Tibial nerve (tissue), 4 donors: ENCODE measurements around the gene PM20D1. TPM values are rescaled to one million over a fixed set of nuclear protein-coding genes. Genes with fewer than 3 reads are reported as not detected.
"Not testable (repeated sequence)": the region's sequence is repeated elsewhere in the genome, so short reads cannot be mapped to it uniquely, and the experiment has no call there.

ENCODE experiments used
- DNase-seq, 2 donors: peaks; one replicate each; pipeline ENCODE4 v3.0.0-alpha.2; 2019; ENCODE audit warnings: low spot score in 2 of 2
- H3K27ac ChIP-seq, 4 donors: fragments of 200-600 bp; sonication (generic) in 3 of 4; one replicate each; pipeline ENCODE4 v1.5.1; 2017 to 2019; ENCODE audit warnings: mild to moderate bottlenecking in 1 of 4
- H3K27me3 ChIP-seq, 2 donors: fragments of 200-600 bp; sonication (generic) in 1 of 2; one replicate each; pipeline versions ENCODE4 v1.5.1 to v1.6.0; 2017 to 2019
- H3K36me3 ChIP-seq, 3 donors: fragments of 200-600 bp; sonication (generic); one replicate each; pipeline ENCODE4 v1.5.1; 2018 to 2019
- H3K4me1 ChIP-seq, 4 donors: fragments of 200-600 bp; sonication (generic) in 3 of 4; one replicate each; pipeline ENCODE4 v1.5.1; 2017 to 2019
- H3K4me3 ChIP-seq, 4 donors: fragments of 200-600 bp; sonication (generic) in 3 of 4; one replicate each; pipeline ENCODE4 v1.5.1; 2017 to 2019; ENCODE audit warnings: mild to moderate bottlenecking in 1 of 4, moderate library complexity in 1 of 4
- H3K9me3 ChIP-seq, 4 donors: fragments of 200-600 bp; sonication (generic) in 3 of 4; one replicate each; pipeline ENCODE4 v1.5.1; 2017 to 2019
- CTCF ChIP-seq, 5 experiments: fragments of 200-600 bp in 3 of 5; fragments of 450-650 bp in 2 of 5; sonication (generic) in 3 of 5; IDR thresholded peaks; one replicate each; pipeline ENCODE4 v1.5.1; 2016 to 2019; ENCODE audit warnings: antibody characterized with exemption in 5 of 5, mild to moderate bottlenecking in 3 of 5, moderate library complexity in 2 of 5
- EP300 ChIP-seq, 2 donors: sonication (generic); formaldehyde crosslinking; IDR thresholded peaks; one replicate each; pipeline ENCODE4 v1.6.1; 2017; ENCODE audit warnings: antibody characterized with exemption in 2 of 2, mild to moderate bottlenecking in 1 of 2
- POLR2A ChIP-seq, 2 donors: fragments of 450-650 bp; IDR thresholded peaks; one replicate each; pipeline ENCODE4 v1.6.1; 2017; ENCODE audit warnings: antibody characterized with exemption in 2 of 2, mild to moderate bottlenecking in 2 of 2, moderate library complexity in 2 of 2
- WGBS, 2 donors: methylation state at CpG; one replicate each; pipeline ENCODE4 v1.1.5; 2018; 5-methylcytosine and 5-hydroxymethylcytosine counted together
- total RNA-seq, 4 donors: library from RNA; depleted of rRNA; stranded (reverse); fragments of >200 nt; gene quantifications; one replicate each; pipeline ENCODE4 v1.1.0, GENCODE V29; 2016

Gene PM20D1
- total RNA-seq, 4 donors from 2014 or later: 0.87 to 6.7 (median 0.98) TPM; not detected in 1

GRCh38 chr1:205861540-205861939 is 11.6 kb upstream of the PM20D1 start:
- TF ChIP-seq POLR2A (IDR thresholded peaks at IDR 0.05): no peak
- no peak for TF ChIP-seq EP300 (IDR thresholded peaks at IDR 0.05)
- TF ChIP-seq CTCF (IDR thresholded peaks at IDR 0.05): no peak

GRCh38 chr1:205858141-205858961 is 8.4 kb upstream of the PM20D1 start:
- no peak overlapping the region for H3K4me3 ChIP-seq

More at GRCh38 chr1:205861540-205861939, 11.6 kb upstream of the PM20D1 start:
- DNase-seq: no peak
- Histone ChIP-seq H3K36me3 (no peaks in the 10 kb centered on the region), H3K4me1 (no peaks in the 10 kb centered on the region), H3K9me3 (peaks cover 0 to 1% (median 0%) of the 10 kb centered on the region in 4 donors), H3K4me3 (no peak overlapping the region), H3K27ac (no peak overlapping the region), H3K27me3 (no peaks in the 10 kb centered on the region)
- WGBS, 2 donors: 96% methylated on average over 2 of the region's 2 CpGs

GRCh38 chr1:205857501-205857900 is 7.6 kb upstream of the PM20D1 start:
- H3K4me3 ChIP-seq, H3K27ac ChIP-seq, H3K27me3 ChIP-seq, DNase-seq, H3K36me3 ChIP-seq, H3K4me1 ChIP-seq: not testable (repeated sequence)
- 80 to 92% methylated on average over 2 of the region's 2 CpGs for WGBS, 2 donors
- H3K9me3 ChIP-seq: peaks cover 0 to 13% (median 0%) of the 10 kb centered on the region in 4 donors

More at GRCh38 chr1:205858141-205858961, 8.4 kb upstream of the PM20D1 start:
- TF ChIP-seq CTCF (IDR thresholded peaks at IDR 0.05) (no peak), POLR2A (IDR thresholded peaks at IDR 0.05) (no peak), EP300 (IDR thresholded peaks at IDR 0.05) (no peak)
- Histone ChIP-seq H3K36me3 (no peaks in the 10 kb centered on the region), H3K4me1 (no peaks in the 10 kb centered on the region), H3K27ac (no peak overlapping the region), H3K27me3 (no peaks in the 10 kb centered on the region), H3K9me3 (peaks cover 0 to 8% (median 0%) of the 10 kb centered on the region in 4 donors)
- no peak for DNase-seq
- 50 to 53% methylated on average over 6 of the region's 6 CpGs for WGBS, 2 donors

- Histone ChIP-seq H3K4me1 (no peaks in the 10 kb centered on the region), H3K4me3 (no peak overlapping the region), H3K27ac (no peak overlapping the region), H3K27me3 (no peaks in the 10 kb centered on the region), H3K9me3 (peaks cover 0 to 13% (median 0%) of the 10 kb centered on the region in 4 donors), H3K36me3 (peaks cover 0 to 2% (median 0%) of the 10 kb centered on the region in 3 donors)
- no peak for DNase-seq
- TF ChIP-seq EP300 (IDR thresholded peaks at IDR 0.05): no peak
- no peak for TF ChIP-seq CTCF (IDR thresholded peaks at IDR 0.05)
- no peak for TF ChIP-seq POLR2A (IDR thresholded peaks at IDR 0.05)
Observed at GRCh38 chr1:205856433-205856832, 6.5 kb upstream of the PM20D1 start.

- no peak for DNase-seq
- H3K9me3 ChIP-seq: peaks cover 0 to 13% (median 0%) of the 10 kb centered on the region in 4 donors
- H3K27ac ChIP-seq: no peak overlapping the region
- H3K36me3 ChIP-seq: peaks cover 0 to 2% (median 0%) of the 10 kb centered on the region in 3 donors
- no peaks in the 10 kb centered on the region for H3K4me1 ChIP-seq
- H3K4me3 ChIP-seq: no peak overlapping the region
- TF ChIP-seq CTCF (IDR thresholded peaks at IDR 0.05): no peak
- no peak for TF ChIP-seq EP300 (IDR thresholded peaks at IDR 0.05)
- no peak for TF ChIP-seq POLR2A (IDR thresholded peaks at IDR 0.05)
- no peaks in the 10 kb centered on the region for H3K27me3 ChIP-seq
Observed at GRCh38 chr1:205852969-205853368, 3.0 kb upstream of the PM20D1 start.
